Measurements from ENCODE around the gene IFT81.
"Not testable (repeated sequence)": the region's sequence is repeated elsewhere in the genome, so short reads cannot be mapped to it uniquely, and the experiment has no call there.

The IFT81 gene

GRCh38 chr12:110249716-110250225 lies 125.6 kb downstream of the IFT81 start:
- Histone ChIP-seq H3K27me3 (ENCODE audit: insufficient read depth, insufficient read length) (no peaks in the 10 kb centered on the region), H3K36me3 (ENCODE audit: insufficient read depth, insufficient read length, low read length) (no peaks in the 10 kb centered on the region), H3K4me1 (ENCODE audit: insufficient read depth, insufficient read length) (peaks cover 3% of the 10 kb centered on the region), H3K9ac (ENCODE audit: insufficient read length, low read depth) (no peak overlapping the region), H3K9me3 (ENCODE audit: insufficient read depth, low read length) (no peaks in the 10 kb centered on the region), H3K4me3 (ENCODE audit: insufficient read length, low read depth) (no peak overlapping the region)
- DNase-seq (ENCODE audit: low read depth, low spot score), result no peak
- TF ChIP-seq SUZ12 (IDR thresholded peaks at IDR 0.05; ENCODE audit: extremely low read depth, insufficient read depth, insufficient read length) (no peak), YY1 (IDR thresholded peaks at IDR 0.05; ENCODE audit: insufficient read depth, insufficient read length) (no peak), ZNF274 (IDR thresholded peaks at IDR 0.05; ENCODE audit: low read depth, low read length) (no peak)

- Histone ChIP-seq H3K27me3 (ENCODE audit: insufficient read depth, insufficient read length) (no peaks in the 10 kb centered on the region), H3K4me1 (ENCODE audit: insufficient read depth, insufficient read length) (peaks cover 3% of the 10 kb centered on the region), H3K4me3 (ENCODE audit: insufficient read length, low read depth) (no peak overlapping the region), H3K9ac (ENCODE audit: insufficient read length, low read depth) (no peak overlapping the region), H3K36me3 (ENCODE audit: insufficient read depth, insufficient read length, low read length) (no peaks in the 10 kb centered on the region), H3K9me3 (ENCODE audit: insufficient read depth, low read length) (no peaks in the 10 kb centered on the region)
- TF ChIP-seq ZNF274 (IDR thresholded peaks at IDR 0.05; ENCODE audit: low read depth, low read length), result no peak
- TF ChIP-seq SUZ12 (IDR thresholded peaks at IDR 0.05; ENCODE audit: extremely low read depth, insufficient read depth, insufficient read length), result no peak
- TF ChIP-seq YY1 (IDR thresholded peaks at IDR 0.05; ENCODE audit: insufficient read depth, insufficient read length), result no peak
- no peak for DNase-seq (ENCODE audit: low read depth, low spot score)
These were observed 127.2 kb downstream of the IFT81 start for GRCh38 chr12:110251381-110251780.

GRCh38 chr12:110252716-110253115 lies 128.6 kb downstream of the IFT81 start:
- Histone ChIP-seq H3K4me1 (ENCODE audit: insufficient read depth, insufficient read length) (peaks cover 4% of the 10 kb centered on the region), H3K4me3 (ENCODE audit: insufficient read length, low read depth) (no peak overlapping the region), H3K9ac (ENCODE audit: insufficient read length, low read depth) (no peak overlapping the region), H3K27me3 (ENCODE audit: insufficient read depth, insufficient read length) (no peaks in the 10 kb centered on the region), H3K36me3 (ENCODE audit: insufficient read depth, insufficient read length, low read length) (no peaks in the 10 kb centered on the region), H3K9me3 (ENCODE audit: insufficient read depth, low read length) (no peaks in the 10 kb centered on the region)
- no peak for DNase-seq (ENCODE audit: low read depth, low spot score)
- TF ChIP-seq YY1 (IDR thresholded peaks at IDR 0.05; ENCODE audit: insufficient read depth, insufficient read length) (no peak), ZNF274 (IDR thresholded peaks at IDR 0.05; ENCODE audit: low read depth, low read length) (no peak), SUZ12 (IDR thresholded peaks at IDR 0.05; ENCODE audit: extremely low read depth, insufficient read depth, insufficient read length) (no peak)

- H3K36me3 ChIP-seq (ENCODE audit: insufficient read depth, insufficient read length, low read length), result no peaks in the 10 kb centered on the region
- no peak for TF ChIP-seq ZNF274 (IDR thresholded peaks at IDR 0.05; ENCODE audit: low read depth, low read length)
- TF ChIP-seq YY1 (IDR thresholded peaks at IDR 0.05; ENCODE audit: insufficient read depth, insufficient read length), result no peak
- no peak for TF ChIP-seq SUZ12 (IDR thresholded peaks at IDR 0.05; ENCODE audit: extremely low read depth, insufficient read depth, insufficient read length)
- H3K4me3 ChIP-seq (ENCODE audit: insufficient read length, low read depth), result no peak overlapping the region
- H3K27me3 ChIP-seq (ENCODE audit: insufficient read depth, insufficient read length), result no peaks in the 10 kb centered on the region
- no peak overlapping the region for H3K9ac ChIP-seq (ENCODE audit: insufficient read length, low read depth)
- DNase-seq (ENCODE audit: low read depth, low spot score), result no peak
- peaks cover 4% of the 10 kb centered on the region for H3K4me1 ChIP-seq (ENCODE audit: insufficient read depth, insufficient read length)
- H3K9me3 ChIP-seq (ENCODE audit: insufficient read depth, low read length), result no peaks in the 10 kb centered on the region
These were observed 129.0 kb downstream of the IFT81 start for GRCh38 chr12:110253176-110253575.

- Histone ChIP-seq H3K27me3 (ENCODE audit: insufficient read depth, insufficient read length) (no peaks in the 10 kb centered on the region), H3K9me3 (ENCODE audit: insufficient read depth, low read length) (no peaks in the 10 kb centered on the region), H3K9ac (ENCODE audit: insufficient read length, low read depth) (no peak overlapping the region), H3K4me1 (ENCODE audit: insufficient read depth, insufficient read length) (peaks cover 4% of the 10 kb centered on the region), H3K4me3 (ENCODE audit: insufficient read length, low read depth) (no peak overlapping the region), H3K36me3 (ENCODE audit: insufficient read depth, insufficient read length, low read length) (no peaks in the 10 kb centered on the region)
- DNase-seq (ENCODE audit: low read depth, low spot score), result no peak
- TF ChIP-seq SUZ12 (IDR thresholded peaks at IDR 0.05; ENCODE audit: extremely low read depth, insufficient read depth, insufficient read length) (no peak), ZNF274 (IDR thresholded peaks at IDR 0.05; ENCODE audit: low read depth, low read length) (no peak), YY1 (IDR thresholded peaks at IDR 0.05; ENCODE audit: insufficient read depth, insufficient read length) (no peak)
These were observed 130.9 kb downstream of the IFT81 start for GRCh38 chr12:110254971-110255540.

- not testable (repeated sequence) for H3K9me3 ChIP-seq (ENCODE audit: insufficient read depth, low read length); DNase-seq (ENCODE audit: low read depth, low spot score); H3K4me3 ChIP-seq (ENCODE audit: insufficient read length, low read depth); H3K27me3 ChIP-seq (ENCODE audit: insufficient read depth, insufficient read length); H3K9ac ChIP-seq (ENCODE audit: insufficient read length, low read depth); H3K36me3 ChIP-seq (ENCODE audit: insufficient read depth, insufficient read length, low read length); H3K4me1 ChIP-seq (ENCODE audit: insufficient read depth, insufficient read length)
These were observed 131.8 kb downstream of the IFT81 start for GRCh38 chr12:110255890-110256456.

GRCh38 chr12:110256780-110257431 lies 132.7 kb downstream of the IFT81 start:
- H3K36me3 ChIP-seq (ENCODE audit: insufficient read depth, insufficient read length, low read length), result no peaks in the 10 kb centered on the region
- peaks cover 4% of the 10 kb centered on the region for H3K4me1 ChIP-seq (ENCODE audit: insufficient read depth, insufficient read length)
- H3K4me3 ChIP-seq (ENCODE audit: insufficient read length, low read depth), result no peak overlapping the region
- H3K27me3 ChIP-seq (ENCODE audit: insufficient read depth, insufficient read length), result no peaks in the 10 kb centered on the region
- DNase-seq (ENCODE audit: low read depth, low spot score), result no peak
- no peak for TF ChIP-seq SUZ12 (IDR thresholded peaks at IDR 0.05; ENCODE audit: extremely low read depth, insufficient read depth, insufficient read length)
- no peak for TF ChIP-seq YY1 (IDR thresholded peaks at IDR 0.05; ENCODE audit: insufficient read depth, insufficient read length)
- no peak for TF ChIP-seq ZNF274 (IDR thresholded peaks at IDR 0.05; ENCODE audit: low read depth, low read length)
- no peaks in the 10 kb centered on the region for H3K9me3 ChIP-seq (ENCODE audit: insufficient read depth, low read length)
- H3K9ac ChIP-seq (ENCODE audit: insufficient read length, low read depth), result no peak overlapping the region
